HCT116 (cell line): Measurements from ENCODE around the gene LRP1B.

Experiments
- EGR1 ChIP-seq: IDR thresholded peaks from 2 replicates; pipeline ENCODE4 v1.6.1; 2012; ENCODE audit warnings: low read depth
- POLR2AphosphoS5 ChIP-seq: IDR thresholded peaks from 2 replicates; pipeline ENCODE4 v1.6.1; 2011; ENCODE audit warnings: mild to moderate bottlenecking, low read depth, low read length, moderate library complexity
- RAD21 ChIP-seq: IDR thresholded peaks from 2 replicates; pipeline ENCODE4 v1.6.1; 2012; ENCODE audit warnings: low read depth, mild to moderate bottlenecking
- SIN3A ChIP-seq: IDR thresholded peaks from 2 replicates; pipeline ENCODE4 v1.6.1; 2012; ENCODE audit warnings: low read depth
- TF ChIP-seq, protein P1 (sequence below): IDR thresholded peaks from 2 replicates; pipeline ENCODE4 v1.6.1; 2012; ENCODE audit warnings: low read depth
- TF ChIP-seq, protein P2 (sequence below), 3 experiments: fragments of 200-600 bp in 1 of 3; sonication (generic) in 1 of 3; IDR thresholded peaks in 2 of 3; conservative IDR thresholded peaks in 1 of 3; 2 replicates each; pipeline ENCODE4 v1.5.1; 2012 to 2017; ENCODE audit warnings: low read depth in 2 of 3, low read length in 2 of 3, antibody characterized with exemption in 1 of 3, borderline replicate concordance in 1 of 3, control low read depth in 1 of 3, mild to moderate bottlenecking in 1 of 3, mixed read lengths in 1 of 3, mixed run types in 1 of 3, moderate library complexity in 1 of 3; ENCODE audit not compliant: insufficient read depth in 1 of 3

DNA sequence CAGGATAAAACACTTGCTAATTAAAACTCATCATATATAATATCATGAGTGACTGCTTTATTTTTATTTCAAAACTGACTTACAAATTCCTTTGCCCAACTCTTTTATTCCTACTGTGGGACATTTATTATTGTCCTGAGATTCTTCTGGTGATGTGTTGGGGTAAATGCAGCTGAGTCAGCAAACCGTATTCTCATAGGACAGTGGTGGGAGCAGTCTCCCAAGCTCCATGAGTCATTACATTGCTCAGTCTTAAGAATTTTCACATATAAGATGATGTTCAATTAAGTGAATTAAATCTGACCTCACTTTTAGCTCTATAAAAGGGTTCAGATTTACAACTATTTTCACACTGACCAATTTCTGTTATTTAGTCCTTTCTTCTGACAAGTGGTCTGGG lies 1530.7 kb downstream of the LRP1B start:
- TF ChIP-seq EGR1 (no peak), POLR2AphosphoS5 (no peak), RAD21 (no peak), SIN3A (no peak)
- TF ChIP-seq, protein P1, sequence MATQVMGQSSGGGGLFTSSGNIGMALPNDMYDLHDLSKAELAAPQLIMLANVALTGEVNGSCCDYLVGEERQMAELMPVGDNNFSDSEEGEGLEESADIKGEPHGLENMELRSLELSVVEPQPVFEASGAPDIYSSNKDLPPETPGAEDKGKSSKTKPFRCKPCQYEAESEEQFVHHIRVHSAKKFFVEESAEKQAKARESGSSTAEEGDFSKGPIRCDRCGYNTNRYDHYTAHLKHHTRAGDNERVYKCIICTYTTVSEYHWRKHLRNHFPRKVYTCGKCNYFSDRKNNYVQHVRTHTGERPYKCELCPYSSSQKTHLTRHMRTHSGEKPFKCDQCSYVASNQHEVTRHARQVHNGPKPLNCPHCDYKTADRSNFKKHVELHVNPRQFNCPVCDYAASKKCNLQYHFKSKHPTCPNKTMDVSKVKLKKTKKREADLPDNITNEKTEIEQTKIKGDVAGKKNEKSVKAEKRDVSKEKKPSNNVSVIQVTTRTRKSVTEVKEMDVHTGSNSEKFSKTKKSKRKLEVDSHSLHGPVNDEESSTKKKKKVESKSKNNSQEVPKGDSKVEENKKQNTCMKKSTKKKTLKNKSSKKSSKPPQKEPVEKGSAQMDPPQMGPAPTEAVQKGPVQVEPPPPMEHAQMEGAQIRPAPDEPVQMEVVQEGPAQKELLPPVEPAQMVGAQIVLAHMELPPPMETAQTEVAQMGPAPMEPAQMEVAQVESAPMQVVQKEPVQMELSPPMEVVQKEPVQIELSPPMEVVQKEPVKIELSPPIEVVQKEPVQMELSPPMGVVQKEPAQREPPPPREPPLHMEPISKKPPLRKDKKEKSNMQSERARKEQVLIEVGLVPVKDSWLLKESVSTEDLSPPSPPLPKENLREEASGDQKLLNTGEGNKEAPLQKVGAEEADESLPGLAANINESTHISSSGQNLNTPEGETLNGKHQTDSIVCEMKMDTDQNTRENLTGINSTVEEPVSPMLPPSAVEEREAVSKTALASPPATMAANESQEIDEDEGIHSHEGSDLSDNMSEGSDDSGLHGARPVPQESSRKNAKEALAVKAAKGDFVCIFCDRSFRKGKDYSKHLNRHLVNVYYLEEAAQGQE: no peak
- TF ChIP-seq, protein P2, sequence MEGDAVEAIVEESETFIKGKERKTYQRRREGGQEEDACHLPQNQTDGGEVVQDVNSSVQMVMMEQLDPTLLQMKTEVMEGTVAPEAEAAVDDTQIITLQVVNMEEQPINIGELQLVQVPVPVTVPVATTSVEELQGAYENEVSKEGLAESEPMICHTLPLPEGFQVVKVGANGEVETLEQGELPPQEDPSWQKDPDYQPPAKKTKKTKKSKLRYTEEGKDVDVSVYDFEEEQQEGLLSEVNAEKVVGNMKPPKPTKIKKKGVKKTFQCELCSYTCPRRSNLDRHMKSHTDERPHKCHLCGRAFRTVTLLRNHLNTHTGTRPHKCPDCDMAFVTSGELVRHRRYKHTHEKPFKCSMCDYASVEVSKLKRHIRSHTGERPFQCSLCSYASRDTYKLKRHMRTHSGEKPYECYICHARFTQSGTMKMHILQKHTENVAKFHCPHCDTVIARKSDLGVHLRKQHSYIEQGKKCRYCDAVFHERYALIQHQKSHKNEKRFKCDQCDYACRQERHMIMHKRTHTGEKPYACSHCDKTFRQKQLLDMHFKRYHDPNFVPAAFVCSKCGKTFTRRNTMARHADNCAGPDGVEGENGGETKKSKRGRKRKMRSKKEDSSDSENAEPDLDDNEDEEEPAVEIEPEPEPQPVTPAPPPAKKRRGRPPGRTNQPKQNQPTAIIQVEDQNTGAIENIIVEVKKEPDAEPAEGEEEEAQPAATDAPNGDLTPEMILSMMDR (IDR thresholded peaks at IDR 0.05 in 2 of 3, conservative IDR thresholded peaks at IDR 0.05 in 1 of 3; ENCODE audit: borderline replicate concordance in 1 of 3, insufficient read depth in 1 of 3, low read depth in 2 of 3, low read length in 2 of 3): no peak
